ENCODE results near the gene ADGRA1. TPM values are rescaled to one million over a fixed set of nuclear protein-coding genes. Genes with fewer than 3 reads are reported as not detected.

Gene ADGRA1
- total and polyA plus RNA-seq, 2 of the 8 experiments (the other 6 are each of a cell fraction or from before 2014, with no cell fraction given) = 0.17 to 0.21 TPM

DNA sequence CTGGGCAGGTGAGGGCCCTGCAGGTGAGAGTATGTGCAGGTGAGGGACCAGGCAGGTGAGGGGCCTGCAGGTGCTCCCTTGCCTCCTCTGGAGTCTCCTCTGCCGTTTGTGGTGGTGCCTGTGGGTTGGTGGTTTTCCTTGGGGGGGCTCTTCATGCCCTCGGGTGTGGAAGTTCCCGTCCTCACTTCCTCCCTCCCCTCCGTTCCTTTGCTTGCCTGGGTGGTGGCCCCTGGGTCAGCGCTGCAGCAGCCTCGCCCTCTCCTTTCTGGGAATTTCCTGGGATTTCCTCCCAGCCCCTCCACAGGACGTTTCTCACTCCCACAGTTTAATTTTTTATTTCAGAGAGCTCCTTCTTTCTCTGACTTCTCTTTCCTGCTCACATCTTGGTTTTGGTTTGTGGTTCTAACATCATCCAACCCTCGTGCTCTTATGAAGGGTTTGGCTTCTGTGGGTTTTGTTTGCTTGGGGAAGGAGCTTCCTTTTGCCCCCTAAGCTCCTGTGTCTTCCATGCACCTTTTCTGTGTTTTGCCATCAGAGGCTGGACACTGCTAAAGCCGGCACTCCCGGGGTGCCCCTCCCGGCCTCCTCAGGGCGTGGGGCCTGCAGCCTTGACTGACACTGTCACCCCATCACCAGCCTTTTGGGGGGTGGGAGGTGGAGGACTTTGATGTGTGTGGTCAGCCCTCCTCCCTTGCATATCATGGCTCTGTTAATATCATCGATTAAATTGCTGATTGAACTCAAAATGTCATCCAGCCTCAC is 29.2 kb upstream of the ADGRA1 start (continued):
- TF ChIP-seq CHD1 (IDR thresholded peaks at IDR 0.05; ENCODE audit: low read depth, low read length) = no peak
